ENCODE results near the gene PHEX. TPM values are rescaled to one million over a fixed set of nuclear protein-coding genes. Genes with fewer than 3 reads are reported as not detected.

The PHEX gene
- total RNA-seq, 5 donors from 2014 or later (not counting 1 experiment from before 2014, with no cell fraction given), result 0.07 to 0.35 (median 0.16) TPM

GRCh38 chrX:22086003-22086402, 53.9 kb downstream of the PHEX start:
- no peak overlapping the region for H3K27ac ChIP-seq (ENCODE audit: low read length)
- peaks cover 0 to 3% of the 10 kb centered on the region in 2 donors for H3K27me3 Mint-ChIP-seq
- CTCF ChIA-PET, result interaction anchor here in 1 of 2 donors (0.6 kb wide), 1 partner anchor 26 kb away, joined by 6 read pairs; no protein-coding TSS in a partner anchor
- no peaks in the 10 kb centered on the region for H3K9me3 ChIP-seq
- no peak overlapping the region for H3K4me3 ChIP-seq (ENCODE audit: control insufficient read depth in 1 of 2, extremely low read depth in 1 of 2, low read length in 1 of 2)
- H3K36me3 ChIP-seq (ENCODE audit: control insufficient read depth in 2 of 2, extremely low read depth in 1 of 2, insufficient read depth in 1 of 2, low read length in 1 of 2), result no peaks in the 10 kb centered on the region
- H3K27me3 ChIP-seq (replicated peaks in 1 of 2; ENCODE audit: control insufficient read depth in 2 of 2, extremely low read depth in 1 of 2, insufficient read depth in 2 of 2, low read length in 1 of 2), result no peaks in the 10 kb centered on the region
- DNase-seq (no peak), ATAC-seq (replicated peaks in 1 of 4) (no peak)
- H3K36me3 Mint-ChIP-seq, result no peaks in the 10 kb centered on the region
- H3K4me3 Mint-ChIP-seq, result no peak overlapping the region
- no peak overlapping the region for H3K27ac Mint-ChIP-seq
- POLR2A ChIA-PET, result no interaction called here
- H3K4me1 Mint-ChIP-seq, result peaks cover 0 to 2% (median 0%) of the 10 kb centered on the region in 3 donors
- H3K4me1 ChIP-seq (ENCODE audit: control insufficient read depth in 1 of 2, extremely low read depth in 1 of 2, insufficient read depth in 2 of 2, low read length in 2 of 2), result no peaks in the 10 kb centered on the region
- no peaks in the 10 kb centered on the region for H3K9me3 Mint-ChIP-seq
- WGBS (ENCODE audit: insufficient coverage), result no CpG with 5 or more reads among the region's 4 CpGs

GRCh38 chrX:22087011-22087557, 55.0 kb downstream of the PHEX start:
- Histone ChIP-seq H3K36me3 (ENCODE audit: control insufficient read depth in 2 of 2, extremely low read depth in 1 of 2, insufficient read depth in 1 of 2, low read length in 1 of 2) (no peaks in the 10 kb centered on the region), H3K4me3 (ENCODE audit: control insufficient read depth in 1 of 2, extremely low read depth in 1 of 2, low read length in 1 of 2) (no peak overlapping the region), H3K27ac (ENCODE audit: low read length) (no peak overlapping the region), H3K27me3 (replicated peaks in 1 of 2; ENCODE audit: control insufficient read depth in 2 of 2, extremely low read depth in 1 of 2, insufficient read depth in 2 of 2, low read length in 1 of 2) (no peaks in the 10 kb centered on the region), H3K4me1 (ENCODE audit: control insufficient read depth in 1 of 2, extremely low read depth in 1 of 2, insufficient read depth in 2 of 2, low read length in 2 of 2) (no peaks in the 10 kb centered on the region), H3K9me3 (no peaks in the 10 kb centered on the region)
- H3K4me3 Mint-ChIP-seq, result no peak overlapping the region
- ChIA-PET CTCF (interaction anchor here in 1 of 2 donors (1.0 kb wide), 1 partner anchor 49 kb away, joined by 3 read pairs; no protein-coding TSS in a partner anchor), POLR2A (no interaction called here)
- no peaks in the 10 kb centered on the region for H3K36me3 Mint-ChIP-seq
- WGBS (ENCODE audit: insufficient coverage), result no CpG with 5 or more reads among the region's 3 CpGs
- DNase-seq (no peak), ATAC-seq (replicated peaks in 1 of 4) (no peak)
- H3K4me1 Mint-ChIP-seq, result no peaks in the 10 kb centered on the region
- H3K27ac Mint-ChIP-seq, result no peak overlapping the region
- no peaks in the 10 kb centered on the region for H3K9me3 Mint-ChIP-seq
- H3K27me3 Mint-ChIP-seq, result peaks cover 0 to 3% of the 10 kb centered on the region in 2 donors

GRCh38 chrX:22088326-22088725, 56.2 kb downstream of the PHEX start:
- H3K4me1 ChIP-seq (ENCODE audit: control insufficient read depth in 1 of 2, extremely low read depth in 1 of 2, insufficient read depth in 2 of 2, low read length in 2 of 2), result no peaks in the 10 kb centered on the region
- DNase-seq (no peak), ATAC-seq (replicated peaks in 1 of 4) (no peak)
- Mint-ChIP-seq H3K36me3 (no peaks in the 10 kb centered on the region), H3K27ac (no peak overlapping the region), H3K4me3 (no peak overlapping the region), H3K27me3 (peaks cover 0 to 3% of the 10 kb centered on the region in 2 donors), H3K4me1 (no peaks in the 10 kb centered on the region), H3K9me3 (no peaks in the 10 kb centered on the region)
- no CpG with 5 or more reads among the region's 4 CpGs for WGBS (ENCODE audit: insufficient coverage)
- no peaks in the 10 kb centered on the region for H3K27me3 ChIP-seq (replicated peaks in 1 of 2; ENCODE audit: control insufficient read depth in 2 of 2, extremely low read depth in 1 of 2, insufficient read depth in 2 of 2, low read length in 1 of 2)
- ChIA-PET POLR2A (no interaction called here), CTCF (no interaction called here)
- H3K36me3 ChIP-seq (ENCODE audit: control insufficient read depth in 2 of 2, extremely low read depth in 1 of 2, insufficient read depth in 1 of 2, low read length in 1 of 2), result no peaks in the 10 kb centered on the region
- H3K27ac ChIP-seq (ENCODE audit: low read length), result no peak overlapping the region
- H3K4me3 ChIP-seq (ENCODE audit: control insufficient read depth in 1 of 2, extremely low read depth in 1 of 2, low read length in 1 of 2), result no peak overlapping the region
- no peaks in the 10 kb centered on the region for H3K9me3 ChIP-seq

GRCh38 chrX:22090181-22090580, 58.1 kb downstream of the PHEX start:
- ATAC-seq (replicated peaks in 1 of 4) (no peak), DNase-seq (no peak)
- no CpG with 5 or more reads among the region's 4 CpGs for WGBS (ENCODE audit: insufficient coverage)
- Histone ChIP-seq H3K27me3 (replicated peaks in 1 of 2; ENCODE audit: control insufficient read depth in 2 of 2, extremely low read depth in 1 of 2, insufficient read depth in 2 of 2, low read length in 1 of 2) (no peaks in the 10 kb centered on the region), H3K9me3 (no peaks in the 10 kb centered on the region), H3K36me3 (ENCODE audit: control insufficient read depth in 2 of 2, extremely low read depth in 1 of 2, insufficient read depth in 1 of 2, low read length in 1 of 2) (no peaks in the 10 kb centered on the region), H3K4me3 (ENCODE audit: control insufficient read depth in 1 of 2, extremely low read depth in 1 of 2, low read length in 1 of 2) (no peak overlapping the region), H3K27ac (ENCODE audit: low read length) (no peak overlapping the region), H3K4me1 (ENCODE audit: control insufficient read depth in 1 of 2, extremely low read depth in 1 of 2, insufficient read depth in 2 of 2, low read length in 2 of 2) (no peaks in the 10 kb centered on the region)
- Mint-ChIP-seq H3K27me3 (peaks cover 0 to 17% of the 10 kb centered on the region in 2 donors), H3K4me3 (no peak overlapping the region), H3K36me3 (no peaks in the 10 kb centered on the region), H3K9me3 (no peaks in the 10 kb centered on the region), H3K4me1 (no peaks in the 10 kb centered on the region), H3K27ac (no peak overlapping the region)
- CTCF ChIA-PET, result no interaction called here
- POLR2A ChIA-PET, result no interaction called here

GRCh38 chrX:22093550-22093949, 61.4 kb downstream of the PHEX start:
- no peak for ATAC-seq (replicated peaks in 1 of 4)
- no CpG with 5 or more reads among the region's 3 CpGs for WGBS (ENCODE audit: insufficient coverage)
- H3K27ac Mint-ChIP-seq, result no peak overlapping the region

GRCh38 chrX:22095286-22095685, 63.2 kb downstream of the PHEX start:
- no peak for DNase-seq
- no peak for ATAC-seq (replicated peaks in 1 of 4)
- Mint-ChIP-seq H3K4me1 (no peaks in the 10 kb centered on the region), H3K4me3 (no peak overlapping the region), H3K36me3 (no peaks in the 10 kb centered on the region), H3K27ac (no peak overlapping the region), H3K27me3 (peaks cover 0 to 25% of the 10 kb centered on the region in 2 donors), H3K9me3 (no peaks in the 10 kb centered on the region)
- Histone ChIP-seq H3K4me1 (ENCODE audit: control insufficient read depth in 1 of 2, extremely low read depth in 1 of 2, insufficient read depth in 2 of 2, low read length in 2 of 2) (no peaks in the 10 kb centered on the region), H3K27ac (ENCODE audit: low read length) (no peak overlapping the region), H3K36me3 (ENCODE audit: control insufficient read depth in 2 of 2, extremely low read depth in 1 of 2, insufficient read depth in 1 of 2, low read length in 1 of 2) (no peaks in the 10 kb centered on the region), H3K4me3 (ENCODE audit: control insufficient read depth in 1 of 2, extremely low read depth in 1 of 2, low read length in 1 of 2) (no peak overlapping the region), H3K9me3 (no peaks in the 10 kb centered on the region), H3K27me3 (replicated peaks in 1 of 2; ENCODE audit: control insufficient read depth in 2 of 2, extremely low read depth in 1 of 2, insufficient read depth in 2 of 2, low read length in 1 of 2) (no peaks in the 10 kb centered on the region)
- WGBS (ENCODE audit: insufficient coverage), result no CpG with 5 or more reads among the region's 3 CpGs
- ChIA-PET CTCF (no interaction called here), POLR2A (no interaction called here)

More at GRCh38 chrX:22093550-22093949, 61.4 kb downstream of the PHEX start:
- Mint-ChIP-seq H3K4me1 (no peaks in the 10 kb centered on the region), H3K27me3 (peaks cover 0 to 24% of the 10 kb centered on the region in 2 donors), H3K4me3 (no peak overlapping the region), H3K9me3 (no peaks in the 10 kb centered on the region), H3K36me3 (no peaks in the 10 kb centered on the region)
- DNase-seq, result no peak
- ChIA-PET POLR2A (no interaction called here), CTCF (interaction anchor here in 1 of 2 donors (1.5 kb wide), 1 partner anchor 108 kb away, joined by 5 read pairs; no protein-coding TSS in a partner anchor)
- Histone ChIP-seq H3K4me1 (ENCODE audit: control insufficient read depth in 1 of 2, extremely low read depth in 1 of 2, insufficient read depth in 2 of 2, low read length in 2 of 2) (no peaks in the 10 kb centered on the region), H3K27ac (ENCODE audit: low read length) (no peak overlapping the region), H3K9me3 (no peaks in the 10 kb centered on the region), H3K27me3 (replicated peaks in 1 of 2; ENCODE audit: control insufficient read depth in 2 of 2, extremely low read depth in 1 of 2, insufficient read depth in 2 of 2, low read length in 1 of 2) (no peaks in the 10 kb centered on the region), H3K4me3 (ENCODE audit: control insufficient read depth in 1 of 2, extremely low read depth in 1 of 2, low read length in 1 of 2) (no peak overlapping the region), H3K36me3 (ENCODE audit: control insufficient read depth in 2 of 2, extremely low read depth in 1 of 2, insufficient read depth in 1 of 2, low read length in 1 of 2) (no peaks in the 10 kb centered on the region)

- POLR2A ChIA-PET, result no interaction called here
- WGBS (ENCODE audit: insufficient coverage), result 82% methylated on average over 2 of the region's 4 CpGs
- Histone ChIP-seq H3K9me3 (no peaks in the 10 kb centered on the region), H3K4me1 (ENCODE audit: control insufficient read depth in 1 of 2, extremely low read depth in 1 of 2, insufficient read depth in 2 of 2, low read length in 2 of 2) (no peaks in the 10 kb centered on the region), H3K27ac (ENCODE audit: low read length) (no peak overlapping the region), H3K27me3 (replicated peaks in 1 of 2; ENCODE audit: control insufficient read depth in 2 of 2, extremely low read depth in 1 of 2, insufficient read depth in 2 of 2, low read length in 1 of 2) (no peaks in the 10 kb centered on the region), H3K36me3 (ENCODE audit: control insufficient read depth in 2 of 2, extremely low read depth in 1 of 2, insufficient read depth in 1 of 2, low read length in 1 of 2) (no peaks in the 10 kb centered on the region), H3K4me3 (ENCODE audit: control insufficient read depth in 1 of 2, extremely low read depth in 1 of 2, low read length in 1 of 2) (no peak overlapping the region)
- H3K9me3 Mint-ChIP-seq, result no peaks in the 10 kb centered on the region
- H3K27me3 Mint-ChIP-seq, result peaks cover 0 to 27% of the 10 kb centered on the region in 2 donors
- H3K4me3 Mint-ChIP-seq, result no peak overlapping the region
- CTCF ChIA-PET, result no interaction called here
- no peak for ATAC-seq (replicated peaks in 1 of 4)
- H3K27ac Mint-ChIP-seq, result no peak overlapping the region
- no peaks in the 10 kb centered on the region for H3K4me1 Mint-ChIP-seq
- no peak for DNase-seq
- no peaks in the 10 kb centered on the region for H3K36me3 Mint-ChIP-seq
Observed at GRCh38 chrX:22095856-22096255, 63.7 kb downstream of the PHEX start.

All from T-cell (primary cell).